Neural cell (in vitro differentiated cells): ENCODE results near the gene CRACDL. TPM values are rescaled to one million over a fixed set of nuclear protein-coding genes. Genes with fewer than 3 reads are reported as not detected.

Source experiments
- H2AFZ ChIP-seq: fragments of 200-600, 300-800 bp; sonication (generic), shearing (Covaris generic); 2 replicates; pipeline ENCODE4 v1.6.0; 2014; ENCODE audit warnings: low read depth, mild to moderate bottlenecking, antibody characterized with exemption, low read length, moderate library complexity
- H3F3A ChIP-seq: fragments of 200-600 bp; shearing (Covaris generic); 2 replicates; pipeline ENCODE4 v1.6.1; 2016; ENCODE audit warnings: mild to moderate bottlenecking, moderate library complexity, mixed read lengths, antibody characterized with exemption, low read length; ENCODE audit not compliant: insufficient read depth, poor library complexity, severe bottlenecking
- H3K27ac ChIP-seq: fragments of 200-600, 300-800 bp; sonication (generic), shearing (Covaris generic); 2 replicates; pipeline ENCODE4 v1.5.1; 2014; ENCODE audit warnings: mild to moderate bottlenecking, low read length, moderate library complexity
- H3K27me3 ChIP-seq: fragments of 300-800, 200-600 bp; sonication (generic), shearing (Covaris generic); 2 replicates; pipeline ENCODE4 v1.6.0; 2014; ENCODE audit warnings: mild to moderate bottlenecking, low read depth, low read length, moderate library complexity; ENCODE audit not compliant: insufficient read depth
- H3K36me3 ChIP-seq: fragments of 300-800, 200-600 bp; sonication (generic), shearing (Covaris generic); 2 replicates; pipeline ENCODE4 v1.5.1; 2014; ENCODE audit warnings: mild to moderate bottlenecking, antibody characterized with exemption, low read length, moderate library complexity; ENCODE audit not compliant: insufficient read depth
- H3K4me2 ChIP-seq: fragments of 300-800, 200-600 bp; sonication (generic), shearing (Covaris generic); 2 replicates; pipeline ENCODE4 v1.6.0; 2014; ENCODE audit warnings: mild to moderate bottlenecking, low read length
- H3K4me3 ChIP-seq: fragments of 300-800, 200-600 bp; sonication (generic), shearing (Covaris generic); 2 replicates; pipeline ENCODE4 v1.5.1; 2014; ENCODE audit warnings: mild to moderate bottlenecking, low read length, moderate library complexity
- H3K79me2 ChIP-seq: fragments of 200-600 bp; shearing (Covaris generic); replicated peaks from 2 replicates; pipeline ENCODE4 v1.6.0; 2014; ENCODE audit warnings: mild to moderate bottlenecking, low read length, moderate library complexity; ENCODE audit not compliant: insufficient read depth
- H3K9ac ChIP-seq: fragments of 300-800, 200-600 bp; sonication (generic), shearing (Covaris generic); 2 replicates; pipeline ENCODE4 v1.6.1; 2016; ENCODE audit warnings: mild to moderate bottlenecking, low read length, mixed read lengths
- H3K9me2 ChIP-seq: fragments of 200-600 bp; shearing (Covaris generic); 2 replicates; pipeline ENCODE4 v1.6.1; 2016; ENCODE audit warnings: mild to moderate bottlenecking, low read length, mixed read lengths; ENCODE audit not compliant: insufficient read depth
- H3K9me3 ChIP-seq: fragments of 200-600, 300-800 bp; sonication (generic), shearing (Covaris generic); 2 replicates; pipeline ENCODE4 v1.6.1; 2016; ENCODE audit warnings: mild to moderate bottlenecking, mixed run types, low read length, moderate library complexity, mixed read lengths
- H4K20me1 ChIP-seq: fragments of 200-600 bp; shearing (Covaris generic); 2 replicates; pipeline ENCODE4 v1.6.1; 2016; ENCODE audit warnings: mild to moderate bottlenecking, mixed run types; ENCODE audit not compliant: insufficient read depth
- EP300 ChIP-seq: fragments of 450-650 bp; conservative IDR thresholded peaks from 2 replicates; pipeline ENCODE4 v1.6.1; 2014; ENCODE audit warnings: antibody characterized with exemption, mild to moderate bottlenecking, moderate library complexity; ENCODE audit not compliant: poor library complexity, severe bottlenecking
- EZH2 ChIP-seq: fragments of 200-600, 300-800 bp; shearing (Covaris generic), sonication (generic); IDR thresholded peaks from 2 replicates; pipeline ENCODE4 v1.6.1; 2014; ENCODE audit warnings: antibody characterized with exemption, low read length, borderline replicate concordance, mild to moderate bottlenecking; ENCODE audit not compliant: insufficient read depth, poor library complexity, severe bottlenecking
- MXI1 ChIP-seq: fragments of 450-650 bp; conservative IDR thresholded peaks from 2 replicates; pipeline ENCODE4 v1.6.1; 2014; ENCODE audit warnings: antibody characterized with exemption, mild to moderate bottlenecking; ENCODE audit not compliant: poor library complexity, severe bottlenecking
- POLR2AphosphoS5 ChIP-seq: IDR thresholded peaks from 2 replicates; pipeline ENCODE4 v1.6.1; 2012
- RAD21 ChIP-seq: fragments of 450-650 bp; conservative IDR thresholded peaks from 2 replicates; pipeline ENCODE4 v1.6.1; 2014; ENCODE audit warnings: antibody characterized with exemption, mild to moderate bottlenecking, moderate library complexity
- SMC3 ChIP-seq: fragments of 450-650 bp; conservative IDR thresholded peaks from 2 replicates; pipeline ENCODE4 v1.6.1; 2014; ENCODE audit warnings: antibody characterized with exemption, mild to moderate bottlenecking, moderate library complexity; ENCODE audit not compliant: poor library complexity
- TAF1 ChIP-seq: IDR thresholded peaks from 2 replicates; pipeline ENCODE4 v1.6.1; 2012; ENCODE audit warnings: low read depth
- polyA plus RNA-seq: library from polyadenylated mRNA; depleted of rRNA; stranded (reverse); fragments of >200 nt; gene quantifications from 2 replicates; pipeline ENCODE4 v1.2.3, GENCODE V29; 2014
- TF ChIP-seq, protein P1 (sequence below): IDR thresholded peaks from 2 replicates; pipeline ENCODE4 v1.6.1; 2012; ENCODE audit warnings: borderline replicate concordance
- TF ChIP-seq, protein P2 (sequence below): fragments of 450-650 bp; IDR thresholded peaks from 2 replicates; pipeline ENCODE4 v1.5.1; 2014; ENCODE audit warnings: antibody characterized with exemption, mild to moderate bottlenecking, moderate library complexity; ENCODE audit not compliant: poor library complexity, severe bottlenecking

CRACDL gene
- polyA plus RNA-seq, 1 donor from 2014 or later, result 0.85 TPM

DNA sequence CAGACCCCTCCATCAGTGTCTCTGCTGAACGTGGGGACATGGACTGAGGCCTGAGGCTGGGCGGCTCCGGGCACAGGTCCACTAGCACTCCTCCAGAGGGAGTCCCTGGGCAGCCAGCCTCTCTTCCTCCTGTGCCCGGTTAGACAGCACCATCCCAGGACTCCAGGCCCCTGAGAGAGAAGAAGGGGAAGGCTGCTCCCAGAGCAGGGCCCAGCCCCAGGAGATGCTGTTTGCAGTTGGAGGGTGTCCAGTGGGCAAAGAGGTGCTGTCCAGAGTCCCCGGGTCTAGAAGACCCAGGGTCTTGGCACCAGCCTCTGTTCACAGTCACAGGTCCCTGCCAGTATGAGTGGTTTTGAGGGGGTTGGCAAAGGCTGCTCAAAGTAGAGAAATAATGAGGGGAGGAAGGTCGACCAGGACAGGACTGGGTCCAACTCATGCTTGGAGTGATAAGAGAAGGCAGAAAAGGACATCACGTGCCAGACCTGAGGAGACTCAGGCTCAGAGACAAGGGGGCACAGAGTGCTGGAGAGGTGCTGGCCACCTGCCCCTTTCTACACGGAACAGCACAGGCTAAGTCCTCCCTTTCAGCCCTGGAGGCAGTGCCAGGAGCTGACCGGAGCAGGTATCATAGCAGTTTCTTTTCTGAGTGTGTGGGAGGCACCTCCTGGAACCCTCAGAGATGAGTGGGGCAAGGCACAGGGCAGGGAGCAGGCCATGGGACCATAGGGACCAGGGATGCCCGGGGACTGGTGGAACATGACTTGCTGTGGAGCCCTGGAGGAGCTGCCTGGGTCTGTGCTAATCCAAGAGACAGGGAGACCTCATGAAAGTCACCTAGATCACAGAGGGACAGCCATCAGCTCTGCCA is 21.1 kb downstream of the CRACDL start:
- no peaks in the 10 kb centered on the region for H3K79me2 ChIP-seq
- H2AFZ ChIP-seq, result no peak overlapping the region
- H4K20me1 ChIP-seq, result no peaks in the 10 kb centered on the region
- no peak overlapping the region for H3K27ac ChIP-seq
- H3K27me3 ChIP-seq, result no peaks in the 10 kb centered on the region
- no peak overlapping the region for H3K9ac ChIP-seq
- H3F3A ChIP-seq, result no peaks in the 10 kb centered on the region
- H3K4me3 ChIP-seq, result no peak overlapping the region
- no peaks in the 10 kb centered on the region for H3K36me3 ChIP-seq
- TF ChIP-seq EP300, result no peak
- TF ChIP-seq POLR2AphosphoS5, result no peak
- no peak for TF ChIP-seq EZH2
- TF ChIP-seq, protein P1, sequence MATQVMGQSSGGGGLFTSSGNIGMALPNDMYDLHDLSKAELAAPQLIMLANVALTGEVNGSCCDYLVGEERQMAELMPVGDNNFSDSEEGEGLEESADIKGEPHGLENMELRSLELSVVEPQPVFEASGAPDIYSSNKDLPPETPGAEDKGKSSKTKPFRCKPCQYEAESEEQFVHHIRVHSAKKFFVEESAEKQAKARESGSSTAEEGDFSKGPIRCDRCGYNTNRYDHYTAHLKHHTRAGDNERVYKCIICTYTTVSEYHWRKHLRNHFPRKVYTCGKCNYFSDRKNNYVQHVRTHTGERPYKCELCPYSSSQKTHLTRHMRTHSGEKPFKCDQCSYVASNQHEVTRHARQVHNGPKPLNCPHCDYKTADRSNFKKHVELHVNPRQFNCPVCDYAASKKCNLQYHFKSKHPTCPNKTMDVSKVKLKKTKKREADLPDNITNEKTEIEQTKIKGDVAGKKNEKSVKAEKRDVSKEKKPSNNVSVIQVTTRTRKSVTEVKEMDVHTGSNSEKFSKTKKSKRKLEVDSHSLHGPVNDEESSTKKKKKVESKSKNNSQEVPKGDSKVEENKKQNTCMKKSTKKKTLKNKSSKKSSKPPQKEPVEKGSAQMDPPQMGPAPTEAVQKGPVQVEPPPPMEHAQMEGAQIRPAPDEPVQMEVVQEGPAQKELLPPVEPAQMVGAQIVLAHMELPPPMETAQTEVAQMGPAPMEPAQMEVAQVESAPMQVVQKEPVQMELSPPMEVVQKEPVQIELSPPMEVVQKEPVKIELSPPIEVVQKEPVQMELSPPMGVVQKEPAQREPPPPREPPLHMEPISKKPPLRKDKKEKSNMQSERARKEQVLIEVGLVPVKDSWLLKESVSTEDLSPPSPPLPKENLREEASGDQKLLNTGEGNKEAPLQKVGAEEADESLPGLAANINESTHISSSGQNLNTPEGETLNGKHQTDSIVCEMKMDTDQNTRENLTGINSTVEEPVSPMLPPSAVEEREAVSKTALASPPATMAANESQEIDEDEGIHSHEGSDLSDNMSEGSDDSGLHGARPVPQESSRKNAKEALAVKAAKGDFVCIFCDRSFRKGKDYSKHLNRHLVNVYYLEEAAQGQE, result no peak
- TF ChIP-seq, protein P2, sequence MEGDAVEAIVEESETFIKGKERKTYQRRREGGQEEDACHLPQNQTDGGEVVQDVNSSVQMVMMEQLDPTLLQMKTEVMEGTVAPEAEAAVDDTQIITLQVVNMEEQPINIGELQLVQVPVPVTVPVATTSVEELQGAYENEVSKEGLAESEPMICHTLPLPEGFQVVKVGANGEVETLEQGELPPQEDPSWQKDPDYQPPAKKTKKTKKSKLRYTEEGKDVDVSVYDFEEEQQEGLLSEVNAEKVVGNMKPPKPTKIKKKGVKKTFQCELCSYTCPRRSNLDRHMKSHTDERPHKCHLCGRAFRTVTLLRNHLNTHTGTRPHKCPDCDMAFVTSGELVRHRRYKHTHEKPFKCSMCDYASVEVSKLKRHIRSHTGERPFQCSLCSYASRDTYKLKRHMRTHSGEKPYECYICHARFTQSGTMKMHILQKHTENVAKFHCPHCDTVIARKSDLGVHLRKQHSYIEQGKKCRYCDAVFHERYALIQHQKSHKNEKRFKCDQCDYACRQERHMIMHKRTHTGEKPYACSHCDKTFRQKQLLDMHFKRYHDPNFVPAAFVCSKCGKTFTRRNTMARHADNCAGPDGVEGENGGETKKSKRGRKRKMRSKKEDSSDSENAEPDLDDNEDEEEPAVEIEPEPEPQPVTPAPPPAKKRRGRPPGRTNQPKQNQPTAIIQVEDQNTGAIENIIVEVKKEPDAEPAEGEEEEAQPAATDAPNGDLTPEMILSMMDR, result no peak
- TF ChIP-seq TAF1, result no peak
- TF ChIP-seq RAD21, result no peak
- TF ChIP-seq MXI1, result no peak
- no peak for TF ChIP-seq SMC3
- H3K9me3 ChIP-seq, result no peaks in the 10 kb centered on the region
- no peak overlapping the region for H3K4me2 ChIP-seq
- H3K9me2 ChIP-seq, result no peaks in the 10 kb centered on the region

DNA sequence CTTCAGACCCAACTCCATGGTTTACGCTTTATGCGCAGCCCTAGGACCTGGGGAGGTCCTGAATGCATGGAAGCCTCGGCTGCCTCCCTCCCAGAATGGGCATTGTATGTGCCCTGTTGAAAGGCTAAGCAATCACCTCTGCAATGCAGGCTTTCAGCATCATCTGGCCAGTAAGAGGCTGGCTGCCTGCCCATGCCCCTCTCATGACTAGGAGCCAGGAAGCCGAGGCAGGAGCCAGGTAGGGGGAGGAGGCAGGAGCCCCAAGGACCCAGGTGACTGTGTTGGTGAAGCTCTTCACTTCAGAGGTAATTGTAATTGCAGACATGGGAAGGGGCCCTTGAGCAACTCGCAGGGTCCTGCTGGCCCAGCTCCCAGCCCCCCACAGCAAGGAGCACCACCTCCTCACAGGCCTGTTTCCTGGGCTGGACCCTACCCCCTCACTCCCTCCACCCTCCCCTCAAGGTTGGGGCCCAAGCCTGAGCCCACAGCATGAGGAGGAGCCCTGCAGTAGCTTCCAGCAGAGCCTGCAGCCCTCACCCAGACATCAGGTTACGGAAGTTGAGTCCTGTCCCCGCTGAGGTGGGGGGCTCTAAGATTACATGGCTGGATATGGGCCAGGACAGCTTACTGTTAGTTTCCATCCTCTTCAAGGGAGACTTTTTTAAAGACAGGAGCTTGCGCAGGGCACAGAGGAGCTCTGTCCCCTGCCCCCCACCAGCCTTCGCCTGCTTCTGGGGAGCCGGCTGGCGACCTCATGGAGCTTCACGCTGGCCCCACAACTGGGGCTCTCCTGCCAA is 21.9 kb downstream of the CRACDL start:
- TF ChIP-seq TAF1 (no peak), SMC3 (no peak), EP300 (no peak), RAD21 (no peak), MXI1 (no peak), POLR2AphosphoS5 (no peak), EZH2 (no peak)
- TF ChIP-seq, protein P1, result no peak
- TF ChIP-seq, protein P2, result no peak
- Histone ChIP-seq H3K36me3 (no peaks in the 10 kb centered on the region), H3F3A (peaks cover 2% of the 10 kb centered on the region), H3K9me2 (no peaks in the 10 kb centered on the region), H4K20me1 (no peaks in the 10 kb centered on the region), H2AFZ (no peak overlapping the region), H3K79me2 (no peaks in the 10 kb centered on the region), H3K27me3 (no peaks in the 10 kb centered on the region), H3K9ac (no peak overlapping the region), H3K9me3 (no peaks in the 10 kb centered on the region), H3K4me3 (no peak overlapping the region), H3K4me2 (no peak overlapping the region), H3K27ac (no peak overlapping the region)
